ENCODE measurements around the gene FAM227B.

Gene FAM227B

GRCh38 chr15:49556437-49556836, 64.2 kb downstream of the FAM227B start:
- TF ChIP-seq, protein P1, sequence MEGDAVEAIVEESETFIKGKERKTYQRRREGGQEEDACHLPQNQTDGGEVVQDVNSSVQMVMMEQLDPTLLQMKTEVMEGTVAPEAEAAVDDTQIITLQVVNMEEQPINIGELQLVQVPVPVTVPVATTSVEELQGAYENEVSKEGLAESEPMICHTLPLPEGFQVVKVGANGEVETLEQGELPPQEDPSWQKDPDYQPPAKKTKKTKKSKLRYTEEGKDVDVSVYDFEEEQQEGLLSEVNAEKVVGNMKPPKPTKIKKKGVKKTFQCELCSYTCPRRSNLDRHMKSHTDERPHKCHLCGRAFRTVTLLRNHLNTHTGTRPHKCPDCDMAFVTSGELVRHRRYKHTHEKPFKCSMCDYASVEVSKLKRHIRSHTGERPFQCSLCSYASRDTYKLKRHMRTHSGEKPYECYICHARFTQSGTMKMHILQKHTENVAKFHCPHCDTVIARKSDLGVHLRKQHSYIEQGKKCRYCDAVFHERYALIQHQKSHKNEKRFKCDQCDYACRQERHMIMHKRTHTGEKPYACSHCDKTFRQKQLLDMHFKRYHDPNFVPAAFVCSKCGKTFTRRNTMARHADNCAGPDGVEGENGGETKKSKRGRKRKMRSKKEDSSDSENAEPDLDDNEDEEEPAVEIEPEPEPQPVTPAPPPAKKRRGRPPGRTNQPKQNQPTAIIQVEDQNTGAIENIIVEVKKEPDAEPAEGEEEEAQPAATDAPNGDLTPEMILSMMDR (IDR thresholded peaks at IDR 0.05), result no peak

DNA sequence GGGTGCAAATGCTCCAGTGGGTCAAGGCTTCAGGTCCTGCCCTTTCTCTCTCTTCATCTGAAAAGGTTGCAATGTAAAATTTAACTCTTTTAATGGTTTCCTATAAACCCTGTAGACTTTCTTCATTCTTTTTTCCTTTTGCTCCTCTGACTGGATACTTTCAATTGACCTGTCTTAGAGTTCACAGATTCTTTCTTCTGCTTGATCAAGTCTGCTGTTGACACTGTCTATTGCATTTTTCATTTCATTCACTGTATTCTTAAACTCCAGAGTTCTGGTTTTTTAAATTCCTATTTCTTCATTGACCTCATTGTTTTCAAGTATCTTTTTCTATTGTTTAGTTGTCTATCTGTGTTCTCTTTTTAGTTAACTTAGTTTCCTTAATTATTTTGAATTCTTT, 82.1 kb downstream of the FAM227B start:
- TF ChIP-seq, protein P1 (IDR thresholded peaks at IDR 0.05), result no peak

GRCh38 chr15:49530092-49530491, 90.5 kb downstream of the FAM227B start:
- TF ChIP-seq, protein P1 (IDR thresholded peaks at IDR 0.05), result no peak

DNA sequence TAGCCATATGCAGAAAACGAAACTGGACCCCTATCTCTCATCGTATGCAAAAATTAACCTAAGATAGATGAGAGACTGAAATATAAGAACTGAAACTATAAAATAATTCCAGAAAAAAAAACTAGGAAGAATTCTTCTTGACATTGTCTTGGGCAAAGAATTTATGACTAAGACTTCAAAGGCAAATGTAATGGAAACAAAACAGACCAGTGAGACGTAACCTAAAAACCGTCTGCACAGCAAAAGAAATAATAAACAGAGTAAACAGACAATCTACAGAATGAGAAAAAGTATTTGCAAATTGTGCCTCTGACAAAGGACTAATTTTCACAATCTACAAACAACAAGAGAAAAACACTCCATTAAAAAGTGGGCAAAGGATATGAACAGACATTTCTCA, 92.3 kb downstream of the FAM227B start:
- TF ChIP-seq, protein P1 (IDR thresholded peaks at IDR 0.05), result no peak

DNA sequence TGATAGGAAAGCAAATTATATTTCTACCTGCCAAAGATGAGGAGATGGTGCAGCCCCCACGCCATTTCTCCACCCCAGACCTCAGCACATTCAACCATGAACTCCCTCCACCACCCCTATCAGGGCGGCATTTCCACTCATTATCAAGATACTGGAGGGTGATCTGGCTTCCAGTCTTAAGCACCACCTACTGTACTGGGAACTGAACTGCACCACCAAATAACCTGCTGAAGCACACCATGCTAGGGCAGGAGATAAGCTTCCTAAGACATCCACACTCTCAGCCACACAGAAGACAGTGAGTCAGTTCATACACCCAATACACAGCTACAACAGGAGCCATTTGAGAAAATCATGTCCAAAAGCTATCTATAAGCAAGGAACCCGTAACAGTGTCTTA, 98.8 kb downstream of the FAM227B start:
- TF ChIP-seq, protein P1 (IDR thresholded peaks at IDR 0.05), result peak; percentile 41; the same call in 1 of the 2 replicates

GRCh38 chr15:49507261-49507660, 113.4 kb downstream of the FAM227B start:
- TF ChIP-seq, protein P1 (IDR thresholded peaks at IDR 0.05), result no peak

DNA sequence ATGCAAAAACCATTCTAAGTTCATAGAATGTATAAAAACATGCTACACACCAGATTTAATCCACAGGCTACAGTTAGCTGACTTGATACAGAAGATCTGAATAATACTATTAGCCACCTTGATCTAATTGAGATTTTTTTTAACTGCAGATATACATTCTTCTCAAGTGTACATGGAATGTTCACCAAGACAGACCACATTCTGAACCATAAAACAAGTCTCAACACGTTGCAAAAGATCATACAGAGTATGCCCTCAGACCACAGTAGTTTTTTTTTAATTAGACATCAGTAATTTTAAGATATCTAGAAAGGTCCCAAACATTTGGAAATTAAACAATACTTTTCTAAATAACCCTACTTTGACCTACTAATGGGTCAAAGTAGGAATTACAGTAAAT, 114.3 kb downstream of the FAM227B start:
- TF ChIP-seq, protein P1 (IDR thresholded peaks at IDR 0.05), result no peak

GRCh38 chr15:49501586-49501985, 119.0 kb downstream of the FAM227B start:
- TF ChIP-seq, protein P1 (IDR thresholded peaks at IDR 0.05), result no peak
